SK-N-SH treated with all-trans-retinoic acid at 6 μM for 48 hours (cell line): ENCODE measurements around the gene IPO5.

Experiments
- ARNTL ChIP-seq: fragments of 450-650 bp; formaldehyde crosslinking; IDR thresholded peaks from 2 replicates; pipeline ENCODE4 v1.5.0; 2020; ENCODE audit warnings: low read depth, mild to moderate bottlenecking, moderate library complexity, borderline replicate concordance
- CREB5 ChIP-seq: fragments of 250-450 bp; sonication (Bioruptor Pico); IDR thresholded peaks from 2 replicates; pipeline ENCODE4 v1.5.1; 2020; ENCODE audit warnings: low read depth, mild to moderate bottlenecking, moderate library complexity
- CSDC2 ChIP-seq: fragments of 250-450 bp; sonication (Bioruptor Pico); IDR thresholded peaks from 2 replicates; pipeline ENCODE4 v1.5.0; 2020; ENCODE audit warnings: mild to moderate bottlenecking, moderate library complexity
- ESRRG ChIP-seq: fragments of 250-450 bp; sonication (Bioruptor Pico); IDR thresholded peaks from 2 replicates; pipeline ENCODE4 v1.6.1; 2021; ENCODE audit warnings: mild to moderate bottlenecking
- ISL1 ChIP-seq: fragments of 250-450 bp; sonication (Bioruptor Pico); IDR thresholded peaks from 2 replicates; pipeline ENCODE4 v2.1.2; 2022; ENCODE audit warnings: mild to moderate bottlenecking, moderate library complexity
- OSR1 ChIP-seq: fragments of 250-450 bp; sonication (Bioruptor Pico); IDR thresholded peaks from 2 replicates; pipeline ENCODE4 v1.8.0; 2022; ENCODE audit warnings: moderate library complexity, mild to moderate bottlenecking, inconsistent platforms
- PATZ1 ChIP-seq: fragments of 250-450 bp; sonication (Bioruptor Pico); IDR thresholded peaks from 2 replicates; pipeline ENCODE4 v1.8.0; 2020; ENCODE audit warnings: mild to moderate bottlenecking, moderate library complexity, borderline replicate concordance
- RARB ChIP-seq: fragments of 250-450 bp; sonication (Bioruptor Pico); IDR thresholded peaks from 2 replicates; pipeline ENCODE4 v1.8.0; 2021; ENCODE audit warnings: mild to moderate bottlenecking, moderate library complexity
- SNAI2 ChIP-seq: fragments of 250-450 bp; sonication (Bioruptor Pico); IDR thresholded peaks from 2 replicates; pipeline ENCODE4 v1.5.0; 2020; ENCODE audit warnings: mild to moderate bottlenecking, moderate library complexity
- ZC3H10 ChIP-seq: fragments of 250-450 bp; sonication (Bioruptor Pico); IDR thresholded peaks from 2 replicates; pipeline ENCODE4 v1.5.1; 2021; ENCODE audit warnings: mild to moderate bottlenecking, moderate library complexity
- ZFP3 ChIP-seq: fragments of 250-450 bp; sonication (Bioruptor Pico); IDR thresholded peaks from 2 replicates; pipeline ENCODE4 v1.5.0; 2020; ENCODE audit warnings: mild to moderate bottlenecking, moderate library complexity
- ZFP30 ChIP-seq: fragments of 450-650 bp; formaldehyde crosslinking; IDR thresholded peaks from 2 replicates; pipeline ENCODE4 v1.5.0; 2022; ENCODE audit warnings: mild to moderate bottlenecking, moderate library complexity

- no peak for TF ChIP-seq ZC3H10
- TF ChIP-seq CSDC2 (CRISPR knock-in tag) = 0 out of 2 replicates have a peak, but pooled peaks have one; percentile 41
- TF ChIP-seq CREB5 (CRISPR knock-in tag) = no peak
- TF ChIP-seq ISL1 (CRISPR knock-in tag) = no peak
- TF ChIP-seq ARNTL (CRISPR knock-in tag) = no peak
- no peak for TF ChIP-seq SNAI2 (CRISPR knock-in tag)
- no peak for TF ChIP-seq RARB
- no peak for TF ChIP-seq ESRRG
- no peak for TF ChIP-seq ZFP30
- no peak for TF ChIP-seq PATZ1
- no peak for TF ChIP-seq ZFP3 (CRISPR knock-in tag)
- TF ChIP-seq OSR1 = no peak
Measured at GRCh38 chr13:97975848-97976609, 22.6 kb downstream of the IPO5 start.
